IMR-90 (cell line): ENCODE results near the gene CENPH. TPM values are rescaled to one million over a fixed set of nuclear protein-coding genes. Genes with fewer than 3 reads are reported as not detected.
"Not testable (repeated sequence)": the region's sequence is repeated elsewhere in the genome, so short reads cannot be mapped to it uniquely, and the experiment has no call there.

Experiments
- ATAC-seq: fragments of 200-7000 bp; cut with Tn5 transposase; 2 replicates; pipeline ENCODE4 v1.9.1; 2020; ENCODE audit warnings: low read depth, mild to moderate bottlenecking, moderate library complexity
- BruUV-seq: library from RNA; stranded (reverse); fragments of 400-500 nt; replicated peaks from 2 replicates; lab custom pipeline; 2021; lab: Mats Ljungman, UMichigan
- CTCF ChIA-PET: fragments of 300-600 bp; formaldehyde crosslinking; extraction: SDS; loops from one replicate; lab custom pipeline; 2021; ENCODE audit warnings: antibody characterized with exemption; lab: Yijun Ruan, JAX
- POLR2A ChIA-PET: fragments of 300-600 bp; sonication (Branson Sonifier 250); formaldehyde crosslinking; loops from one replicate; lab custom pipeline; 2022; ENCODE audit warnings: antibody characterized with exemption; ENCODE audit not compliant: unreplicated experiment; lab: Charles Lee
- DNase-seq: peaks from one replicate; pipeline ENCODE4 v3.0.0; 2013
- H2AFZ ChIP-seq: replicated peaks from 2 replicates; pipeline ENCODE3; 2013; ENCODE audit warnings: low read length, mild to moderate bottlenecking; ENCODE audit not compliant: poor library complexity
- H2AK5ac ChIP-seq: 2 replicates; pipeline ENCODE4 v1.6.1; 2013; ENCODE audit warnings: low read depth, low read length, inconsistent platforms
- H2AK9ac ChIP-seq: replicated peaks from 2 replicates; pipeline ENCODE3; 2013; ENCODE audit warnings: mild to moderate bottlenecking, low read depth, low read length, moderate library complexity; ENCODE audit not compliant: poor library complexity
- H2BK120ac ChIP-seq: 2 replicates; pipeline ENCODE4 v1.6.1; 2013; ENCODE audit warnings: low read depth, low read length, inconsistent platforms
- H2BK15ac ChIP-seq: 3 replicates; pipeline ENCODE4 v1.6.1; 2013; ENCODE audit warnings: low read depth, low read length, inconsistent platforms
- H2BK20ac ChIP-seq: 2 replicates; pipeline ENCODE4 v1.6.1; 2013; ENCODE audit warnings: low read depth, mild to moderate bottlenecking, inconsistent platforms, low read length, moderate library complexity
- H2BK5ac ChIP-seq: 2 replicates; pipeline ENCODE4 v1.6.1; 2013; ENCODE audit warnings: mild to moderate bottlenecking, low read depth, low read length, inconsistent platforms; ENCODE audit not compliant: poor library complexity, severe bottlenecking
- H3K14ac ChIP-seq: replicated peaks from 2 replicates; pipeline ENCODE4 v1.6.1; 2013; ENCODE audit warnings: low read depth, low read length, inconsistent platforms
- H3K18ac ChIP-seq: 2 replicates; pipeline ENCODE4 v1.6.1; 2013; ENCODE audit warnings: low read depth, low read length, control low read depth
- H3K23ac ChIP-seq: 2 replicates; pipeline ENCODE4 v1.6.1; 2013; ENCODE audit warnings: low read depth, low read length, inconsistent platforms
- H3K27ac ChIP-seq: 2 replicates; pipeline ENCODE4 v1.5.1; 2013; ENCODE audit warnings: mild to moderate bottlenecking, control low read depth, low read length; ENCODE audit not compliant: insufficient read depth
- H3K27me3 ChIP-seq: 2 replicates; pipeline ENCODE4 v1.6.1; 2013; ENCODE audit warnings: low read length; ENCODE audit not compliant: control insufficient read depth, insufficient read depth
- H3K36me3 ChIP-seq: 2 replicates; pipeline ENCODE4 v1.6.1; 2013; ENCODE audit warnings: low read length, mixed read lengths; ENCODE audit not compliant: control insufficient read depth, insufficient read depth
- H3K4ac ChIP-seq: 2 replicates; pipeline ENCODE4 v1.6.1; 2013; ENCODE audit warnings: low read depth, low read length, inconsistent platforms
- H3K4me1 ChIP-seq: 2 replicates; pipeline ENCODE4 v1.6.1; 2013; ENCODE audit warnings: low read length, mixed read lengths; ENCODE audit not compliant: control insufficient read depth, insufficient read depth
- H3K4me2 ChIP-seq: 2 replicates; pipeline ENCODE4 v1.6.1; 2013; ENCODE audit warnings: low read depth, mild to moderate bottlenecking, control low read depth, low read length, moderate library complexity
- H3K4me3 ChIP-seq: 2 replicates; pipeline ENCODE4 v1.5.1; 2013; ENCODE audit warnings: low read depth, mild to moderate bottlenecking, control low read depth, low read length, moderate library complexity; ENCODE audit not compliant: insufficient read depth
- H3K56ac ChIP-seq: 2 replicates; pipeline ENCODE4 v1.6.1; 2013; ENCODE audit warnings: low read length, inconsistent platforms; ENCODE audit not compliant: insufficient read depth; ENCODE audit errors: extremely low read depth
- H3K79me1 ChIP-seq, 2 experiments: 2 replicates each; pipeline ENCODE4 v1.6.1; 2013; ENCODE audit warnings: low read length in 2 of 2, inconsistent platforms in 1 of 2, low read depth in 1 of 2
- H3K9ac ChIP-seq: 2 replicates; pipeline ENCODE4 v1.6.1; 2013; ENCODE audit warnings: low read depth, low read length, control low read depth
- H3K9me1 ChIP-seq: 2 replicates; pipeline ENCODE4 v1.6.1; 2013; ENCODE audit warnings: low read length, inconsistent platforms; ENCODE audit not compliant: insufficient read depth
- H3K9me3 ChIP-seq: 2 replicates; pipeline ENCODE4 v1.6.1; 2013; ENCODE audit warnings: low read length; ENCODE audit not compliant: control insufficient read depth, insufficient read depth
- H4K20me1 ChIP-seq: 2 replicates; pipeline ENCODE4 v1.6.1; 2013; ENCODE audit warnings: low read length, inconsistent platforms; ENCODE audit not compliant: insufficient read depth
- H4K5ac ChIP-seq: 2 replicates; pipeline ENCODE4 v1.6.1; 2013; ENCODE audit warnings: mild to moderate bottlenecking, low read depth, low read length, control low read depth
- H4K8ac ChIP-seq, 2 experiments: 2 replicates each; pipeline ENCODE4 v1.6.1; 2013; ENCODE audit warnings: low read depth in 2 of 2, low read length in 2 of 2, control low read depth in 1 of 2, inconsistent platforms in 1 of 2
- H4K91ac ChIP-seq: 2 replicates; pipeline ENCODE4 v1.6.1; 2013; ENCODE audit warnings: low read depth, low read length, inconsistent platforms; ENCODE audit not compliant: insufficient read depth
- CEBPB ChIP-seq: IDR thresholded peaks from 2 replicates; pipeline ENCODE4 v1.6.1; 2012; ENCODE audit warnings: low read depth, low read length, improper control_type of control experiment
- MAFK ChIP-seq: IDR thresholded peaks from 2 replicates; pipeline ENCODE4 v1.6.1; 2012; ENCODE audit warnings: low read depth, low read length, improper control_type of control experiment
- RFX5 ChIP-seq: IDR thresholded peaks from 2 replicates; pipeline ENCODE4 v1.8.0; 2012; ENCODE audit warnings: low read depth, mild to moderate bottlenecking, low read length, moderate library complexity
- WGBS, 2 experiments: methylation state at CpG; one replicate each; pipeline versions ENCODE4 v1.1.5 to v1.1.7; 2013; ENCODE audit warnings: missing lambda C conversion rate in 2 of 2; ENCODE audit not compliant: insufficient read length in 1 of 2; ENCODE audit errors: extremely low coverage in 2 of 2; 5-methylcytosine and 5-hydroxymethylcytosine counted together
- dilution Hi-C: fragments of 300-500 bp; cut with HindIII; formaldehyde crosslinking; loops from one replicate; pipeline ENCODE4 v1.14.3; 2018; ENCODE audit warnings: low sequenced_read_pairs; ENCODE audit not compliant: unreplicated experiment
- in situ Hi-C: fragments of 300-500 bp; cut with MboI; formaldehyde crosslinking; loops from 3 replicates; pipeline ENCODE4 v1.14.3; 2019; ENCODE audit warnings: low sequenced_read_pairs, inconsistent platforms, mixed read lengths
- intact Hi-C: fragments of 100-400 bp; cut with micrococcal nuclease; formaldehyde crosslinking; loops from 2 replicates; pipeline ENCODE4 v1.10.0; 2022
- polyA plus RNA-seq, 3 experiments: library from polyadenylated mRNA; depleted of rRNA; stranded (reverse); fragments of >200 nt; gene quantifications; 2 replicates each; pipeline ENCODE4 v1.2.3, GENCODE V29; 2012; ENCODE audit warnings: low replicate concordance in 1 of 3
- total RNA-seq: library from RNA; depleted of rRNA; stranded (reverse); fragments of >200 nt; gene quantifications from 2 replicates; pipeline ENCODE4 v1.2.3, GENCODE V29; 2012

CENPH gene
- total and polyA plus RNA-seq, 2 of the 4 experiments (the other 2 are of a cell fraction) = 3.8 to 7.8 TPM

GRCh38 chr5:69170969-69171368 lies 18.4 kb upstream of the CENPH start:
- BruUV-seq = no TSS peak
- H3K9me3 ChIP-seq = no peaks in the 10 kb centered on the region
- H4K20me1 ChIP-seq = no peaks in the 10 kb centered on the region
- H4K5ac ChIP-seq = no peak overlapping the region
- no peak overlapping the region for H3K14ac ChIP-seq
- peaks cover 33 to 56% of the 10 kb centered on the region in 2 experiments for H3K79me1 ChIP-seq
- no peak for DNase-seq
- no peak overlapping the region for H3K4me3 ChIP-seq
- H3K4me2 ChIP-seq = no peak overlapping the region
- no peak overlapping the region for H4K8ac ChIP-seq
- no peak overlapping the region for H2AK5ac ChIP-seq
- ChIA-PET POLR2A (no interaction called here), CTCF (no interaction called here)
- H2BK5ac ChIP-seq = no peak overlapping the region
- no peak overlapping the region for H2BK20ac ChIP-seq
- H2BK15ac ChIP-seq = no peak overlapping the region
- in situ Hi-C loops = no loop called here
- H3K9ac ChIP-seq = no peak overlapping the region
- peaks cover 11% of the 10 kb centered on the region for H3K36me3 ChIP-seq
- H4K91ac ChIP-seq = no peak overlapping the region
- TF ChIP-seq MAFK = peak; percentile 86
- no peak for TF ChIP-seq CEBPB
- TF ChIP-seq RFX5 = no peak
- no CpG with 5 or more reads among the region's 3 CpGs for WGBS, 2 experiments
- no peak overlapping the region for H2BK120ac ChIP-seq
- H3K4ac ChIP-seq = no peak overlapping the region
- H2AFZ ChIP-seq = no peak overlapping the region
- H3K18ac ChIP-seq = no peak overlapping the region
- dilution Hi-C loops = no loop called here
- 0 out of 2 replicates have a peak overlapping the region, but pooled peaks have one; percentile 16 for H3K23ac ChIP-seq
- intact Hi-C loops = loop anchor here (2.0 kb wide), 1 partner anchor 36 kb away; no protein-coding TSS in a partner anchor
- H3K56ac ChIP-seq = no peak overlapping the region
- H3K4me1 ChIP-seq = peaks cover 2% of the 10 kb centered on the region; the same call in 1 of the 2 replicates
- H3K27ac ChIP-seq = no peak overlapping the region
- H3K9me1 ChIP-seq = no peaks in the 10 kb centered on the region
- H2AK9ac ChIP-seq = no peak overlapping the region
- H3K27me3 ChIP-seq = no peaks in the 10 kb centered on the region
- ATAC-seq = no peak

GRCh38 chr5:69181659-69182293 lies 7.6 kb upstream of the CENPH start:
- H3K36me3 ChIP-seq, H3K4me1 ChIP-seq, BruUV-seq, H4K91ac ChIP-seq, H3K9ac ChIP-seq, H2BK120ac ChIP-seq, H3K56ac ChIP-seq, H4K20me1 ChIP-seq, H2AFZ ChIP-seq, dilution Hi-C loops, H3K79me1 ChIP-seq, ATAC-seq, POLR2A ChIA-PET, in situ Hi-C loops, H3K4ac ChIP-seq, H3K9me1 ChIP-seq, H2AK5ac ChIP-seq, H3K18ac ChIP-seq, H4K5ac ChIP-seq, H3K27ac ChIP-seq, H4K8ac ChIP-seq, H3K14ac ChIP-seq, H3K9me3 ChIP-seq, H3K4me2 ChIP-seq, intact Hi-C loops, H2BK5ac ChIP-seq, H2AK9ac ChIP-seq, H3K23ac ChIP-seq, H2BK20ac ChIP-seq, H3K4me3 ChIP-seq, DNase-seq, H2BK15ac ChIP-seq, H3K27me3 ChIP-seq: not testable (repeated sequence)
- CTCF ChIA-PET = interaction anchor here (1.1 kb wide), 1 partner anchor 12 kb away, joined by 9 read pairs; no protein-coding TSS in a partner anchor
- 90% methylated on average over 3 of the region's 15 CpGs; no CpG with 5 or more reads in 1 of the 2 experiments for WGBS, 2 experiments
